ENCODE measurements around the gene TMC6. TPM values are rescaled to one million over a fixed set of nuclear protein-coding genes. Genes with fewer than 3 reads are reported as not detected.

The TMC6 gene
- total and polyA plus RNA-seq, 2 of the 13 experiments (the other 11 are each of a cell fraction or from before 2014, with no cell fraction given): 48.4 to 99.1 TPM

- TF ChIP-seq ZNF281 (CRISPR knock-in tag; IDR thresholded peaks at IDR 0.05; ENCODE audit: borderline replicate concordance) (0 out of 2 replicates have a peak, but pooled peaks have one; percentile 40), KMT2A (CRISPR knock-in tag; IDR thresholded peaks at IDR 0.05) (no peak), ZNF605 (CRISPR knock-in tag; IDR thresholded peaks at IDR 0.05) (peak; percentile 37; the same call in 1 of the 2 replicates), ZMYM2 (CRISPR knock-in tag; IDR thresholded peaks at IDR 0.05) (peak; percentile 73), ZNF629 (CRISPR knock-in tag; conservative IDR thresholded peaks at IDR 0.05) (peak; percentile 98), SP1 (IDR thresholded peaks at IDR 0.05) (no peak), SP1 (CRISPR knock-in tag; IDR thresholded peaks at IDR 0.05) (no peak)
These were observed 17.9 kb upstream of the TMC6 start (continued) for GRCh38 chr17:78146471-78146869.

GRCh38 chr17:78144736-78145641 lies 16.4 kb upstream of the TMC6 start:
- POLR2A ChIA-PET: interaction anchor here (1.4 to 2.2 kb wide), 4 partner anchors 9 to 42 kb away, joined by 5 to 11 read pairs (median 8); partner anchors contain the start of genes AFMID, SYNGR2 and TK1
- in situ Hi-C loops (cut with HindIII; ENCODE audit: extremely low pct_ligation_motif_present, low pct_unique_long_range_greater_than_20kb) (no loop called here), intact Hi-C loops (cut with micrococcal nuclease; ENCODE audit: unreplicated experiment) (loop anchor here (5.0 kb wide), 2 partner anchors 697 to 782 kb away; partner anchors contain the start of genes TIMP2 and USP36)
- FAIRE-seq: no peak
- BruUV-seq (replicated peaks): no TSS peak
- H3K4me2 ChIP-seq (ENCODE audit: low read depth, low read length): peak overlapping the region; percentile 78
- H3K27ac ChIP-seq (ENCODE audit: extremely low read length, insufficient read depth, low read length): peak overlapping the region; percentile 34
- no peak overlapping the region for H2AFZ ChIP-seq (ENCODE audit: low read length)
- WGBS (ENCODE audit: low lambda C conversion rate): 0% methylated on average over 18 of the region's 18 CpGs
- peak overlapping the region in 2 of 3 experiments; percentile 9 to 65; a peak in 2 of 6 replicates for H3K4me3 ChIP-seq (replicated peaks in 1 of 3; ENCODE audit: insufficient read depth in 1 of 3, low read depth in 2 of 3, low read length in 3 of 3)
- H3K4me1 ChIP-seq (ENCODE audit: insufficient read depth, low read length): peaks cover 86% of the 10 kb centered on the region
- 0 out of 2 replicates have a peak overlapping the region, but pooled peaks have one; percentile 10 for H3K9ac ChIP-seq (ENCODE audit: insufficient read depth, low read depth, low read length)
- no peaks in the 10 kb centered on the region for H3K36me3 ChIP-seq (replicated peaks in 1 of 2; ENCODE audit: control insufficient read depth in 1 of 2, insufficient read depth in 2 of 2, low read length in 2 of 2)
- peak; percentile 75 for ATAC-seq
- DNase-seq (ENCODE audit: low spot score): no peak
- H4K20me1 ChIP-seq (ENCODE audit: insufficient read depth, low read length): no peaks in the 10 kb centered on the region
- H3K79me2 ChIP-seq (ENCODE audit: insufficient read depth, low read length): no peaks in the 10 kb centered on the region
- H3K9me3 ChIP-seq (ENCODE audit: low read length): no peaks in the 10 kb centered on the region
- peaks cover 9 to 26% of the 10 kb centered on the region in 2 experiments; a peak in 4 of 5 replicates for H3K27me3 ChIP-seq (ENCODE audit: control insufficient read depth in 1 of 2, insufficient read depth in 2 of 2, low read length in 2 of 2)
- CTCF ChIA-PET (ENCODE audit: low intra/inter-chr PET ratio, low total read pairs): no interaction called here
- no peak for TF ChIP-seq ZNF124 (CRISPR knock-in tag; IDR thresholded peaks at IDR 0.05)
- no peak for TF ChIP-seq NONO (IDR thresholded peaks at IDR 0.05)
- peak; percentile 82 for TF ChIP-seq NONO (CRISPR knock-in tag; conservative IDR thresholded peaks at IDR 0.05)
- no peak for TF ChIP-seq ZBTB4 (CRISPR knock-in tag; IDR thresholded peaks at IDR 0.05; ENCODE audit: borderline replicate concordance)
- TF ChIP-seq MIER2 (CRISPR knock-in tag; IDR thresholded peaks at IDR 0.05): 0 out of 2 replicates have a peak, but pooled peaks have one; percentile 23
- TF ChIP-seq FOXP4 (CRISPR knock-in tag; IDR thresholded peaks at IDR 0.05): peak; percentile 69; the same call in 1 of the 2 replicates
- TF ChIP-seq ZNF629 (CRISPR knock-in tag; conservative IDR thresholded peaks at IDR 0.05): peak; percentile 63; the same call in 1 of the 2 replicates
- peak; percentile 62; the same call in 1 of the 2 replicates for TF ChIP-seq GABPB1 (CRISPR knock-in tag; IDR thresholded peaks at IDR 0.05)

Data from HepG2 (cell line).